H1 (cell line): Measurements from ENCODE around the gene CDNF. TPM values are rescaled to one million over a fixed set of nuclear protein-coding genes. Genes with fewer than 3 reads are reported as not detected.

Experiments used
- CTBP2 ChIP-seq: IDR thresholded peaks from 2 replicates; pipeline ENCODE4 v1.7.0; 2011; ENCODE audit warnings: borderline replicate concordance, mild to moderate bottlenecking, moderate library complexity, mixed read lengths, low read length; ENCODE audit not compliant: insufficient read depth, insufficient read length
- JUND ChIP-seq: IDR thresholded peaks from 2 replicates; pipeline ENCODE4 v1.6.1; 2011; ENCODE audit warnings: mild to moderate bottlenecking, improper control_type of control experiment, low read length
- KDM4A ChIP-seq: IDR thresholded peaks from one replicate; pipeline ENCODE4 v1.7.1; 2012; ENCODE audit warnings: low read depth, mild to moderate bottlenecking, moderate library complexity, low read length, inconsistent platforms; ENCODE audit not compliant: severe bottlenecking
- KDM5A ChIP-seq: fragments of 200-600 bp; IDR thresholded peaks from 2 replicates; pipeline ENCODE4 v1.7.1; 2012; ENCODE audit warnings: mild to moderate bottlenecking, low read length, inconsistent platforms, mixed read lengths
- SIN3A ChIP-seq, 2 experiments: IDR thresholded peaks in 1 of 2; conservative IDR thresholded peaks in 1 of 2; 2 replicates each; pipeline ENCODE4 v1.6.1; 2011 to 2012; ENCODE audit warnings: low read length in 2 of 2, improper control_type of control experiment in 1 of 2, low read depth in 1 of 2, mild to moderate bottlenecking in 1 of 2
- TAF1 ChIP-seq: IDR thresholded peaks from 2 replicates; pipeline ENCODE4 v1.6.1; 2011; ENCODE audit warnings: mild to moderate bottlenecking, low read depth, low read length
- polyA plus RNA-seq, 7 experiments: library from polyadenylated mRNA; depleted of rRNA in 3 of 7; stranded (reverse) in 5 of 7; unstranded in 2 of 7; fragments of >200 nt in 5 of 7; fragments of 200-250 nt in 2 of 7; gene quantifications; 1 replicate in 5 of 7; 2 replicates in 1 of 7; 4 replicates in 1 of 7; pipeline versions ENCODE4 v1.2.1 to v1.2.3, GENCODE V29; 2011 to 2013; ENCODE audit warnings: missing spikeins in 2 of 7, mixed read lengths in 2 of 7
- total RNA-seq: library from RNA; stranded (reverse); fragmentation: NEBNext Ultra II Directional; extraction: Animal tissue kit (Norgen Biotek cat#: 25700); gene quantifications from 2 replicates; pipeline ENCODE4 v1.2.1, GENCODE V29; 2021
- TF ChIP-seq, protein P1 (sequence below): IDR thresholded peaks from 2 replicates; pipeline ENCODE4 v1.6.1; 2012; ENCODE audit warnings: low read length, inconsistent platforms

Gene CDNF
- total and polyA plus RNA-seq, 2 of the 8 experiments (the other 6 are each of a cell fraction or from before 2014, with no cell fraction given), result 0.32 to 0.67 TPM

DNA sequence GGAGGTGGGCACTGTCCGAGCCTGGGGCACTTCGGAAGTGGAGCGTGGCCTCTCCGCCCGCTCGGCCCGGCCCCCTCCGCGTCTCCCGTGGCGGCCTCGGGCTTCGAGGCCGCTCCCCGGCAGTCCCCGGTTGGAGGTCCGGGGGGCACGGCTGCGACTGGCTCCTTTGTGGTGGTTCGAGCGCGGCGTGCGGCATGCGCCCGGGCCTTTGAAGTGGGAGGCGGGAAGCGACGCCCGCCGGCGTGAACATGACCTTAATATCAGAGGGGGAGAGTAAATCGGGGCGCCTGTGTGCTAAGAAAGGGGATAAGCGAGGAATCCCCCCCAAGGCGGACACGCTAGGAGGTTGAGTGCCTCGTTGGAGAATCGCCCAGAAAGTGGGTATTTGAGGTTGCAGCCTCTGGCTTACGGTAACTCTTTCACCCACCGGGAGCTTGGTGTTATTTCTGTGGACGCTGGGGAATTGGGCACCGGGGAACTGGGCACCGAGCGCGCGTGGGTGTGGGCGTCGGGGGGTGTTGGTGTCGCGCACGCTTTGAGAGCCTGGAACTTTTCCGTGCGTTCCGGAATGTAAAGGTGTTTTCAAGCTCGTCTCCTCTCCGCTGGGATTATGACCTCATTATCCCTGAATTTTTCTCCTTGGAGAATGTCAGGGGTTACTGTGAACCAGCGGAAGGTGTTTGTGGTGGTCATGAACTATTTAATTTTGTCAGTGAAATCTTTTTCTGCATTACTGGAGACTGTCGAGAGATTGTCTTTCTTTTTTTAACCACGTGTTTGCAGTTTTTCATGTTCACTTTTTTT is 41.5 kb upstream of the CDNF start (continued):
- TF ChIP-seq CTBP2, result no peak
- TF ChIP-seq, protein P1, sequence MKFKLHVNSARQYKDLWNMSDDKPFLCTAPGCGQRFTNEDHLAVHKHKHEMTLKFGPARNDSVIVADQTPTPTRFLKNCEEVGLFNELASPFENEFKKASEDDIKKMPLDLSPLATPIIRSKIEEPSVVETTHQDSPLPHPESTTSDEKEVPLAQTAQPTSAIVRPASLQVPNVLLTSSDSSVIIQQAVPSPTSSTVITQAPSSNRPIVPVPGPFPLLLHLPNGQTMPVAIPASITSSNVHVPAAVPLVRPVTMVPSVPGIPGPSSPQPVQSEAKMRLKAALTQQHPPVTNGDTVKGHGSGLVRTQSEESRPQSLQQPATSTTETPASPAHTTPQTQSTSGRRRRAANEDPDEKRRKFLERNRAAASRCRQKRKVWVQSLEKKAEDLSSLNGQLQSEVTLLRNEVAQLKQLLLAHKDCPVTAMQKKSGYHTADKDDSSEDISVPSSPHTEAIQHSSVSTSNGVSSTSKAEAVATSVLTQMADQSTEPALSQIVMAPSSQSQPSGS, result no peak
- peak; percentile 51 for TF ChIP-seq KDM4A
- TF ChIP-seq TAF1, result no peak
- no peak; a peak in 2 of 4 replicates for TF ChIP-seq SIN3A (conservative IDR thresholded peaks at IDR 0.05 in 1 of 2, IDR thresholded peaks at IDR 0.05 in 1 of 2; ENCODE audit: low read depth in 1 of 2, low read length in 2 of 2)
- no peak for TF ChIP-seq KDM5A
- 0 out of 2 replicates have a peak, but pooled peaks have one; percentile 4 for TF ChIP-seq JUND
